OCI-LY1 (cell line): ENCODE measurements around the gene ZNF487.
A peak's percentile ranks its signal among the peaks of the same experiment; 100 is the strongest.
"Not testable (repeated sequence)": the region's sequence is repeated elsewhere in the genome, so short reads cannot be mapped to it uniquely, and the experiment has no call there.

Experiments used
- H2AFZ ChIP-seq: fragments of 200-600 bp; sonication (generic), shearing (Covaris generic); 2 replicates; pipeline ENCODE4 v1.6.0; 2014; ENCODE audit warnings: antibody characterized with exemption, mild to moderate bottlenecking, low read length
- H3F3A ChIP-seq: fragments of 200-600 bp; sonication (generic), shearing (Covaris generic); 2 replicates; pipeline ENCODE4 v1.6.0; 2014; ENCODE audit warnings: mild to moderate bottlenecking, antibody characterized with exemption, low read length, moderate library complexity; ENCODE audit not compliant: insufficient read depth
- H3K27ac ChIP-seq: fragments of 200-600 bp; sonication (generic); 2 replicates; pipeline ENCODE4 v1.5.1; 2014; ENCODE audit warnings: low read length, mixed run types, mild to moderate bottlenecking, low read depth; ENCODE audit not compliant: poor library complexity, severe bottlenecking
- H3K27me3 ChIP-seq: fragments of 200-600 bp; sonication (generic); 2 replicates; pipeline ENCODE4 v1.6.0; 2014; ENCODE audit warnings: antibody characterized with exemption, mild to moderate bottlenecking, low read length, moderate library complexity; ENCODE audit not compliant: insufficient read depth
- H3K36me3 ChIP-seq: fragments of 200-600 bp; sonication (generic); 2 replicates; pipeline ENCODE4 v1.6.1; 2014; ENCODE audit warnings: mild to moderate bottlenecking, antibody characterized with exemption, low read length, moderate library complexity, mixed read lengths; ENCODE audit not compliant: insufficient read depth
- H3K4me1 ChIP-seq: fragments of 200-600 bp; sonication (generic); 2 replicates; pipeline ENCODE4 v1.5.1; 2014; ENCODE audit warnings: mild to moderate bottlenecking, low read length, moderate library complexity; ENCODE audit not compliant: insufficient read depth, severe bottlenecking
- H3K4me2 ChIP-seq: fragments of 200-600 bp; sonication (generic), shearing (Covaris generic); 2 replicates; pipeline ENCODE4 v1.6.1; 2014; ENCODE audit warnings: low read length
- H3K4me3 ChIP-seq: fragments of 200-600 bp; sonication (generic); 2 replicates; pipeline ENCODE4 v1.5.1; 2014; ENCODE audit warnings: low read length, low read depth, mild to moderate bottlenecking, mixed read lengths; ENCODE audit not compliant: poor library complexity, severe bottlenecking
- H3K79me2 ChIP-seq: fragments of 200-600 bp; shearing (Covaris generic); 2 replicates; pipeline ENCODE4 v1.6.1; 2016; ENCODE audit warnings: mixed run types, low read length, mixed read lengths; ENCODE audit not compliant: insufficient read depth
- H3K9ac ChIP-seq: fragments of 200-600 bp; sonication (generic), shearing (Covaris generic); 2 replicates; pipeline ENCODE4 v1.6.1; 2014; ENCODE audit warnings: mild to moderate bottlenecking, low read length, mixed read lengths
- H3K9me2 ChIP-seq: fragments of 200-600 bp; sonication (generic), shearing (Covaris generic); 2 replicates; pipeline ENCODE4 v1.6.1; 2014; ENCODE audit warnings: low read depth, mild to moderate bottlenecking, low read length, mixed read lengths
- H3K9me3 ChIP-seq: fragments of 200-600 bp; shearing (Covaris generic); 2 replicates; pipeline ENCODE4 v1.6.1; 2014; ENCODE audit warnings: low read length, mixed read lengths
- H4K20me1 ChIP-seq: fragments of 200-600 bp; sonication (generic), shearing (Covaris generic); 2 replicates; pipeline ENCODE4 v1.6.0; 2016; ENCODE audit warnings: mild to moderate bottlenecking, low read length; ENCODE audit not compliant: insufficient read depth
- EZH2 ChIP-seq: fragments of 200-600 bp; sonication (generic), shearing (Covaris generic); IDR thresholded peaks from 2 replicates; pipeline ENCODE4 v1.8.0; 2017; ENCODE audit warnings: borderline replicate concordance, mixed run types, mild to moderate bottlenecking, antibody characterized with exemption, low read length, moderate library complexity, mixed read lengths
- TF ChIP-seq, protein P1 (sequence below): fragments of 200-600 bp; sonication (generic), shearing (Covaris generic); IDR thresholded peaks from 2 replicates; pipeline ENCODE4 v1.5.1; 2017; ENCODE audit warnings: mild to moderate bottlenecking, antibody characterized with exemption, low read length, moderate library complexity, mixed read lengths

The ZNF487 gene

DNA sequence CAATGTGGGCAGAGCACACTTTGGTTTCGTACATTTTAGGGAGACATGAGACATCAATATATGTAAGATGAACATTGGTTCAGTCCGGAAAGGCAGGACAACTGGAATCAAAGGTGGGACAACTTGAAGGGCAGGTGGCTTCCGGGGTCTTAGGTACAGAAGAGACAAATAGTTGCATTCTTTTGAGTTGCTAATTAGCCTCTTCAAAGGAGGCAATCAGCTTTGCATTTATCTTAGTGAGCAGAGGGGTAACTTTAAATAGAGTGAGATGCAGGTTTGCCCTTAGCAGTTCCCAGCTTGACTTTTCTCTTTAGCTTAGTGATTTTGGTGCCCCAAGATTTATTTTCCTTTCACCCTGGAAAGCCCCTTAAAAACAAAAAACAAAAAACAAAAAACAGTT is 21.3 kb downstream of the ZNF487 start:
- TF ChIP-seq, protein P1, sequence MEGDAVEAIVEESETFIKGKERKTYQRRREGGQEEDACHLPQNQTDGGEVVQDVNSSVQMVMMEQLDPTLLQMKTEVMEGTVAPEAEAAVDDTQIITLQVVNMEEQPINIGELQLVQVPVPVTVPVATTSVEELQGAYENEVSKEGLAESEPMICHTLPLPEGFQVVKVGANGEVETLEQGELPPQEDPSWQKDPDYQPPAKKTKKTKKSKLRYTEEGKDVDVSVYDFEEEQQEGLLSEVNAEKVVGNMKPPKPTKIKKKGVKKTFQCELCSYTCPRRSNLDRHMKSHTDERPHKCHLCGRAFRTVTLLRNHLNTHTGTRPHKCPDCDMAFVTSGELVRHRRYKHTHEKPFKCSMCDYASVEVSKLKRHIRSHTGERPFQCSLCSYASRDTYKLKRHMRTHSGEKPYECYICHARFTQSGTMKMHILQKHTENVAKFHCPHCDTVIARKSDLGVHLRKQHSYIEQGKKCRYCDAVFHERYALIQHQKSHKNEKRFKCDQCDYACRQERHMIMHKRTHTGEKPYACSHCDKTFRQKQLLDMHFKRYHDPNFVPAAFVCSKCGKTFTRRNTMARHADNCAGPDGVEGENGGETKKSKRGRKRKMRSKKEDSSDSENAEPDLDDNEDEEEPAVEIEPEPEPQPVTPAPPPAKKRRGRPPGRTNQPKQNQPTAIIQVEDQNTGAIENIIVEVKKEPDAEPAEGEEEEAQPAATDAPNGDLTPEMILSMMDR = no peak
- no peak for TF ChIP-seq EZH2
- peaks cover 24% of the 10 kb centered on the region for H3K4me1 ChIP-seq
- peaks cover 1% of the 10 kb centered on the region; the same call in 1 of the 2 replicates for H3F3A ChIP-seq
- no peaks in the 10 kb centered on the region for H3K79me2 ChIP-seq
- no peaks in the 10 kb centered on the region for H3K9me3 ChIP-seq
- no peaks in the 10 kb centered on the region for H3K27me3 ChIP-seq
- no peaks in the 10 kb centered on the region for H3K36me3 ChIP-seq
- no peak overlapping the region for H3K9ac ChIP-seq
- H3K4me2 ChIP-seq = no peak overlapping the region
- no peaks in the 10 kb centered on the region for H4K20me1 ChIP-seq
- no peak overlapping the region for H3K4me3 ChIP-seq
- no peak overlapping the region for H3K27ac ChIP-seq
- no peak overlapping the region for H2AFZ ChIP-seq
- H3K9me2 ChIP-seq = no peaks in the 10 kb centered on the region

DNA sequence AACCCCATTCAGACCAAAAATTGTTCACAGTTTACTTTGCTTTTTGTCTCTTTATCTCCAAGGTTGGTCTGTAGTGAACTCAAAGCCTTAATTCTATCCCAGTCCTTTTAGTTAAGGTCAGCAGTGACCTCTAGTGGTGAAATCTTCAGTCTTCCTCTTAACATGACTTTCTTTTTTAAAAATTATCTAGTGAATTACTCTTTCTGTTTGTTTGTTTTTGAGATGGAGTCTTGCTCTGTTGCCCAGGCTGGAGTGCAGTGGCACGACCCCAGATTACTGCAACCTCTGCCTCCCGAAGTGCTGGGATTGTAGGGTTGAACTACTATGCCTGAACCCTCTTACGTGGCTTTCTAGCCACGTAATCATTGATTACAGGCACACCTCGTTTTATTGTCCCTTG is 25.0 kb downstream of the ZNF487 start:
- no peak for TF ChIP-seq EZH2
- TF ChIP-seq, protein P1 = peak; percentile 69
- H3K27ac ChIP-seq = no peak overlapping the region
- H3K9ac ChIP-seq = no peak overlapping the region
- no peak overlapping the region for H3K4me2 ChIP-seq
- H3K9me2 ChIP-seq = no peaks in the 10 kb centered on the region
- no peaks in the 10 kb centered on the region for H3K4me1 ChIP-seq
- no peaks in the 10 kb centered on the region for H3K9me3 ChIP-seq
- H3K4me3 ChIP-seq = no peak overlapping the region
- no peaks in the 10 kb centered on the region for H3K36me3 ChIP-seq
- no peaks in the 10 kb centered on the region for H4K20me1 ChIP-seq
- no peaks in the 10 kb centered on the region for H3K79me2 ChIP-seq
- no peaks in the 10 kb centered on the region for H3K27me3 ChIP-seq
- no peak overlapping the region for H2AFZ ChIP-seq
- no peaks in the 10 kb centered on the region for H3F3A ChIP-seq

DNA sequence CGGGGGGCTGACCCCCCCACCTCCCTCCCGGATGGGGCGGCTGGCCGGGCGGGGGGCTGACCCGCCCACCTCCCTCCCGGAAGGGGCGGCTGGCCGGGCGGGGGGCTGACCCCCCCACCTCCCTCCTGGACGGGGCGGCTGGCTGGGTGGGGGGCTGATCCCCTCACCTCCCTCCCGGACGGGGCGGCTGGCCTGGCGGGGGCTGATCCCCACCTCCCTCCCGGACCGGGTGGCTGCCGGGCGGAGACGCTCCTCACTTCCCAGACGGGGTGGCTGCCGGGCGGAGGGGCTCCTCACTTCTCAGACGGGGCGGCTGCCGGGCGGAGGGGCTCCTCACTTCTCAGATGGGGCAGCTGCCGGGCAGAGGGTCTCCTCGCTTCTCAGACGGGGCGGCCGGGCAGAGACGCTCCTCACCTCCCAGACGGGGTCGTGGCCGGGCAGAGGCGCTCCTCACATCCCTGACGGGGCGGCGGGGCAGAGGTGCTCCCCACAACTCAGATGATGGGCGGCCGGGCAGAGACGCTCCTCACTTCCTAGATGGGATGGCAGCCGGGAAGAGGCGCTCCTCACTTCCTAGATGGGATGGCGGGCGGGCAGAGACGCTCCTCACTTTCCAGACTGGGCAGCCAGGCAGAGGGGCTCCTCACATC is 28.3 kb downstream of the ZNF487 start:
- not testable (repeated sequence) for H3K9me3 ChIP-seq

DNA sequence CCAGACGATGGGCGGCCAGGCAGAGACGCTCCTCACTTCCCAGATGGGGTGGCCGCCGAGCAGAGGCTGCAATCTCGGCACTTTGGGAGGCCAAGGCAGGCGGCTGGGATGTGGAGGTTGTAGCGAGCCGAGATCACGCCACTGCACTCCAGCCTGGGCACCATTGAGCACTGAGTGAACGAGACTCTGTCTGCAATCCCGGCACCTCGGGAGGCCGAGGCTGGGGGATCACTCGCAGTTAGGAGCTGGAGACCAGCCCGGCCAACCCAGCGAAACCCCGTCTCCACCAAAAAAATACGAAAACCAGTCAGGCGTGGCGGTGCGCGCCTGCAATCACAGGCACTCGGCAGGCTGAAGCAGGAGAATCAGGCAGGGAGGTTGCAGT is 28.8 kb downstream of the ZNF487 start:
- not testable (repeated sequence) for H3K27ac ChIP-seq, H3K4me2 ChIP-seq, H3K36me3 ChIP-seq, H4K20me1 ChIP-seq, H3K4me1 ChIP-seq, H3K4me3 ChIP-seq, H2AFZ ChIP-seq, H3F3A ChIP-seq, H3K79me2 ChIP-seq, H3K9me2 ChIP-seq, H3K9me3 ChIP-seq, H3K9ac ChIP-seq, H3K27me3 ChIP-seq

More for the DNA sequence above, 28.3 kb downstream of the ZNF487 start:
- H3K9ac ChIP-seq, H3K4me1 ChIP-seq, H3K4me2 ChIP-seq, H3K4me3 ChIP-seq, H4K20me1 ChIP-seq, H3K79me2 ChIP-seq, H3F3A ChIP-seq, H3K27ac ChIP-seq, H3K36me3 ChIP-seq, H2AFZ ChIP-seq, H3K9me2 ChIP-seq, H3K27me3 ChIP-seq: not testable (repeated sequence)
